GM21717 (cell line): ENCODE results near the gene ISCA1.

Source experiments
- ATAC-seq: cut with Tn5 transposase; IDR thresholded peaks from one replicate; pipeline ENCODE4 v1.9.1; 2021; ENCODE audit warnings: mild to moderate bottlenecking, moderate library complexity; ENCODE audit not compliant: unreplicated experiment

ISCA1 gene

GRCh38 chr9:86286278-86286677 lies 3.9 kb upstream of the ISCA1 start:
- no peak for ATAC-seq

- ATAC-seq: no peak
Observed at GRCh38 chr9:86285261-86285660, 2.9 kb upstream of the ISCA1 start.

GRCh38 chr9:86282979-86283535 lies 719 bp upstream of the ISCA1 start:
- ATAC-seq: peak; percentile 30

- peak; percentile 32 for ATAC-seq
Observed at GRCh38 chr9:86281593-86282076, 703 bp downstream of the ISCA1 start.

- ATAC-seq: no peak
Observed at GRCh38 chr9:86280580-86280979, 1.8 kb downstream of the ISCA1 start.

GRCh38 chr9:86279839-86280238 lies 2.5 kb downstream of the ISCA1 start:
- no peak for ATAC-seq

GRCh38 chr9:86277072-86277471 lies 5.3 kb downstream of the ISCA1 start:
- no peak for ATAC-seq

GRCh38 chr9:86275962-86276361 lies 6.4 kb downstream of the ISCA1 start:
- ATAC-seq: no peak

- ATAC-seq: no peak
Observed at GRCh38 chr9:86274821-86275643, 7.3 kb downstream of the ISCA1 start.

- ATAC-seq: no peak
Observed at GRCh38 chr9:86272221-86272620, 10.1 kb downstream of the ISCA1 start.

GRCh38 chr9:86263876-86264275 lies 18.5 kb downstream of the ISCA1 start:
- ATAC-seq: no peak

GRCh38 chr9:86262492-86262891 lies 19.8 kb downstream of the ISCA1 start:
- no peak for ATAC-seq

- no peak for ATAC-seq
Observed at GRCh38 chr9:86259557-86259956, 22.8 kb downstream of the ISCA1 start, which contains the start of gene C9orf153. Gene C9orf153 (minus strand): TSS chr9:86259657. CDS start chr9:86229603, 30,054 bp downstream.

GRCh38 chr9:86257391-86257790 lies 24.9 kb downstream of the ISCA1 start:
- ATAC-seq: no peak

- ATAC-seq: no peak
Observed at GRCh38 chr9:86256653-86257052, 25.7 kb downstream of the ISCA1 start.

GRCh38 chr9:86253577-86253976 lies 28.8 kb downstream of the ISCA1 start:
- ATAC-seq: no peak

GRCh38 chr9:86252870-86253269 lies 29.5 kb downstream of the ISCA1 start:
- ATAC-seq: no peak

GRCh38 chr9:86250123-86250522 lies 32.2 kb downstream of the ISCA1 start:
- ATAC-seq: no peak

- ATAC-seq: no peak
Observed at GRCh38 chr9:86248746-86249145, 33.6 kb downstream of the ISCA1 start.

GRCh38 chr9:86246752-86247161 lies 35.6 kb downstream of the ISCA1 start:
- ATAC-seq: peak; percentile 66

GRCh38 chr9:86242071-86242470 lies 40.3 kb downstream of the ISCA1 start:
- ATAC-seq: no peak

- ATAC-seq: no peak
Observed at GRCh38 chr9:86241216-86241615, 41.1 kb downstream of the ISCA1 start.
